ENCODE measurements around the gene BICRA.

BICRA gene

DNA sequence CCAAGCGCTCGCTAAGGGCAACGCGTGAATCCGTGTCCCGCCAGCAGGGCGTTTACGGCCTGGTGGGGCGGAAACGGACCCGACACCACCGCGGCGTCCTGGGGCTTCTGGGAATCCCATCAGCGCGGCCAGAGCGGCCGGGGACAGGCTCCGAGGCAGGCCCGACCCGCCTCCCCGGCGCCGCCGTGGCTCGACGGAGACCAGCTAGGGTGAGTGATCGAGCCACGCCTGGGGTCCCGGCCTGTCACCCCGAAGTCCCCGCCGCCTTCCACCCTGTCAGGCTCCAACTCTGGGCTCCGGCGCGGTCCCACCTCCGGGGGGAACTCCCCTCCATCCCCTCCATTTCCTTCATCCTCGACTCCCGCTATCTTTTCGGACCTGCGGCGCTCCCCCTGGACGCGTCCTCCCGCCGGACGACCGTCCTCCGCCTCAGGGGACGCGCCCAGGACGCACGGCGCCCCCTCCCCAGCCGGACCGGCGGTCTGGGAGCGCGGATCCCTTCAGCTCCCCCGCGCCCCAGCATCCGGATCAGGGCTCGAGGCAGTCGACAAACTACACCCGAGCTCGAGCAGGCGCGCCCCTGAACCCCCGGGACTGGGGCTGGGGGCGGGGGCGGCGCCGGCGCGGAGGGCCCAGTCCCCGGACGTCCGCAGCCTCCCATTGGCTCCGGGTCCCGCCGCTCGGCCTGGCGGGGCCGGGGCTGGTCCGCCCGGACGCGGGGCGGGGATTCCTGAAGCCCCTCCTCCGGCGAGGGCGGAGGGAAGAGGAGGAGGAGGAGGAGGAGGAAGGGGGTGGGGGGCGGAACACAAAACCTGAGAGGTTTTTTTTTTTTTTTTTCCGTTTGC lies 638 bp upstream of the BICRA start:
- H3K4me1 Mint-ChIP-seq: peaks cover 22% of the 10 kb centered on the region
- no peaks in the 10 kb centered on the region for H3K27me3 Mint-ChIP-seq (ENCODE audit: low read depth)
- H3K4me3 Mint-ChIP-seq: peak overlapping the region; percentile 83 to 92 (median 86)
- H3K27ac Mint-ChIP-seq: peak overlapping the region; percentile 83 to 95 (median 86)
- no peaks in the 10 kb centered on the region for H3K9me3 Mint-ChIP-seq
- peaks cover 4% of the 10 kb centered on the region for H3K36me3 Mint-ChIP-seq (ENCODE audit: low read depth)
- TF ChIP-seq CTCF (IDR thresholded peaks at IDR 0.05; ENCODE audit: unreplicated experiment in 3 of 3): peak; percentile 12 to 35 (median 25)

DNA sequence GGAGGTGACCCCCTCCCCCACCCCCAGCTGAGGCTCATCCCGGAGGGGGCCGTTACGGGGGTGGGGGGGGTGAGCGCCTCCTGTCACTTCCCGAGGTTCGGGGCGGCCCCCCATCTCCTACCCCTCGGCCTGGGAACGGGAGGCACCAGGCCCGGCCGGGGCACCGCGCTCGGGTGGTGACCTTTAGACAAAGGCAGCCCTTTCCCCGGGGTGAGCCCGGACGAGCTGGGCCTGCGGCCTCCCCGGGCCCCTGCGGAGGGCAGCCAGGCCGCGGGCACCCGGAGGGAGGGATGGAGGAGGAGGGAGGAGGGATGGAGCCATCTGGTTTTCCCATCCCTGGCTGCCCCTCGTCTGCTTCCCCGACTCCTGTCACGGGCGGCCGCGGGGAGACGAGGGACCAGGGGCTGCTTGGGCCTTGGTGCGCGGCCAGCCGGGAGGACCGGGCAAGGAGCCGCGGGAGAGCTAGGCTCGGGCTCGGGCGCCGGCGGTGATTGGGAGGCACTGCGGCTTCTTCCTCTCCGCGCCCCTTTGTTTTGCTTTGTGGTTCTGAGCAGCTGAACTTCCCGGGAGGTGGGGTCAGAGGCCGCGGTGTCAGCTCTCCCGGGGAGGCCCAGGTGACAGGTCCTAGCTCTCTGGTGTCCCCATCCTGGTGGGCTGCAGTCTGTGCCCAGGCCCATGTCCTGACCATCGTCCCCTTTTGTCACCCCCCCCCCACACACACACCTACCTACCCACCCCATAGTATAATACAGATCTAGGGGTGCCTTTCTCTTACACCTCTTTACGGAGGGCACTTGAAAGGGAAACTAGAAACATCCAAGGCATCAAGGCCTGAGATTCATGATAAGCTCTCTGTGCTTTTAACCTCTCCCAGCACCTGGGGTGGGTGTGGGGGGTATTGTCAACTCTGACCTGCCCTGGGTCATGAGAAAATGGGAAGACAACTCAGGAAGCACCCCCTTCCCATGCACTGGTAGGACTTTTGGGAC lies 1.3 kb downstream of the BICRA start:
- Mint-ChIP-seq H3K36me3 (ENCODE audit: low read depth) (peaks cover 5% of the 10 kb centered on the region), H3K27me3 (ENCODE audit: low read depth) (no peaks in the 10 kb centered on the region), H3K27ac (peak overlapping the region; percentile 80 to 88 (median 85)), H3K4me1 (peaks cover 29% of the 10 kb centered on the region), H3K9me3 (no peaks in the 10 kb centered on the region), H3K4me3 (peak overlapping the region; percentile 82 to 90 (median 89))
- no peak for TF ChIP-seq CTCF (IDR thresholded peaks at IDR 0.05; ENCODE audit: unreplicated experiment in 3 of 3)

DNA sequence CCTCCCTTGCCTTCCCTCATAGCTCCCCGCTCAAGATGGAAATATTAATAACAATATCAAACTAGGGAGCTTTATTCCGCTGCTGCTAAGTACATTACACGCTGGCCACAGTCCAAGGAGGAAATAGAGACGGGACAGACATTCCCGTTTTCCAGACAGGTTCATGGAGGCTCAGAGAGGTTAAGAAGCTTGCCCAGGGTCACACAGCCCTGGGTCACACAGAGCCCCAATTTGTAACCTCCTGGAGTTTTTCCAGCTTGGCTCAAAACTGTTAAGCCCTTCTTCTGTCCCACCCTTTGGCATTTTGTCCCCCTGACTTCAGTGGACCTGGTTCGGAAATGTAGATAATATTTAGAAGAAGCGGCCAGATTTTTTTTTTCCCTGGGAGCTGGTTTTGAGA lies 2.0 kb downstream of the BICRA start:
- H3K27ac Mint-ChIP-seq: peak overlapping the region; percentile 80 to 88 (median 85)
- H3K27me3 Mint-ChIP-seq (ENCODE audit: low read depth): no peaks in the 10 kb centered on the region
- H3K4me1 Mint-ChIP-seq: peaks cover 29% of the 10 kb centered on the region
- TF ChIP-seq CTCF (IDR thresholded peaks at IDR 0.05; ENCODE audit: unreplicated experiment in 3 of 3): no peak
- H3K9me3 Mint-ChIP-seq: no peaks in the 10 kb centered on the region
- peak overlapping the region; percentile 82 to 90 (median 89) for H3K4me3 Mint-ChIP-seq
- peaks cover 8% of the 10 kb centered on the region for H3K36me3 Mint-ChIP-seq (ENCODE audit: low read depth)

DNA sequence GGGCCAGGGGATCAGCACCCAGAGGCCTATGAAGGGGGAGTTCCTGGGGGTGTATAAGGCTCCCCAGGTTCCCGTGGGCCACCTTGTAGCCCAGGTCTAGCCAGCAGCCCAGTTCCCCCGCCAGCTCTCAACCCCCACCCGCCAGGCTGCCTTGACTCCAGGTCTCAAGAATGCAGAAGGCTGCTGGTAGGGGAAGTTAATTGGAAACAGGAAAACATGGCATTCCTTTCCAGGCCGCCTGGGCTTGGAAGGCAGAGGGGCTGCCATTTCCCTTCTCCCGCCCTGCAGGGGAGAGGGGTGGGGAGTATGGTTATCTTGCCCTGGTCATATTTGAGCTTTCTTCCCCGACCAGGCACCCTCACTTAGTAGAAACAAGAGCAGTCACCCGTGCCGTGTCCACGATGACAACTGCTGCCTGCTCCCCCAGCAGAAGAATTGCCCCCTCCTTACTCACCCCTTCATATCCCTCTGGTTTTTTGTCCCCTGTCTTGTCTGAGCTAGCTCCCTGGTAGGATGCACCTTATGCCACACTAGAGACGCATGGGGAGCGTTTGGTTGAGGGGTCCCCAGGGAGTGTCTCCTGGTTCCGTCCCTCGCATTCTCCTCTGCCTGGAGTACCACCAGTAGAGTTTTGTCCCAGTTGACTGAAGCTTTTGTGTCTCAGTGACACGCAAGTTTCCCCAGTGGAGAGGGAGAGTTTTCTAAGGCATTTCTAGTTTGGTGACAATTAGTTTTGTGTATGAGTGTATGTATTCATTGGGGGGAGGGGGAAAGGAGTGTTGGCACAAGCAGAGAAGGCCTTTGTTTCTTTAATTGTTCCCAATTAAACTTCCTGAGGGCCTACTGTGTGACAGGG lies 4.5 kb downstream of the BICRA start:
- no peaks in the 10 kb centered on the region for H3K9me3 Mint-ChIP-seq
- H3K4me3 Mint-ChIP-seq: peak overlapping the region; percentile 56 to 64 (median 61)
- peak overlapping the region; percentile 57 to 80 (median 59) for H3K27ac Mint-ChIP-seq
- no peak for TF ChIP-seq CTCF (IDR thresholded peaks at IDR 0.05; ENCODE audit: unreplicated experiment in 3 of 3)
- H3K27me3 Mint-ChIP-seq (ENCODE audit: low read depth): no peaks in the 10 kb centered on the region
- H3K4me1 Mint-ChIP-seq: peaks cover 24% of the 10 kb centered on the region
- peaks cover 4% of the 10 kb centered on the region for H3K36me3 Mint-ChIP-seq (ENCODE audit: low read depth)

DNA sequence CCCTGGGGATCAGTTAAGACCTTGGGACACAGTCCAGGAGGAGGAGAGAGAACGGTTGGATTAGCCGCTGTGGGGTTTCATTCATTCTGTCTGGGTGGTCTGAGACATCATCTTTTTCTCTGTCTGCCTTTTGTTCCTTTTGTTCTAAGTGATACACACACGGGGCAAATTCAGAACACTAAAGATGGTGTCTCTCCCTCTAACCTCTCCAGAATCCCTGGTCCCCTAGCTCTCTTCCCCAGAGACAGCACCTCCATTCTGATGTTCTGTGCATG lies 5.0 kb downstream of the BICRA start:
- Mint-ChIP-seq H3K4me1 (peaks cover 24% of the 10 kb centered on the region), H3K4me3 (no peak overlapping the region), H3K27me3 (ENCODE audit: low read depth) (no peaks in the 10 kb centered on the region), H3K27ac (peak overlapping the region; percentile 57 to 80 (median 59)), H3K36me3 (ENCODE audit: low read depth) (peaks cover 4% of the 10 kb centered on the region), H3K9me3 (no peaks in the 10 kb centered on the region)
- no peak for TF ChIP-seq CTCF (IDR thresholded peaks at IDR 0.05; ENCODE audit: unreplicated experiment in 3 of 3)
